Upper lobe of left lung (tissue), 4 donors: ENCODE results near the gene FDX2.

Experiments used
- CTCF ChIP-seq, 6 experiments: fragments of 450-650 bp in 4 of 6; fragments of 200-600 bp in 2 of 6; sonication (generic) in 2 of 6; IDR thresholded peaks; one replicate each; pipeline ENCODE4 v1.5.1; 2016 to 2019; ENCODE audit warnings: antibody characterized with exemption in 6 of 6
- POLR2A ChIP-seq, 4 donors: fragments of 450-650 bp; IDR thresholded peaks; one replicate each; pipeline ENCODE4 v1.5.1; 2016 to 2017; ENCODE audit warnings: antibody characterized with exemption in 4 of 4, mild to moderate bottlenecking in 2 of 4
- POLR2AphosphoS5 ChIP-seq, 2 donors: sonication (generic); formaldehyde crosslinking; IDR thresholded peaks; one replicate each; pipeline ENCODE4 v1.5.1; 2017; ENCODE audit warnings: antibody characterized with exemption in 2 of 2

- no peak for TF ChIP-seq CTCF (IDR thresholded peaks at IDR 0.05)
- no peak for TF ChIP-seq POLR2AphosphoS5 (IDR thresholded peaks at IDR 0.05)
- TF ChIP-seq POLR2A (IDR thresholded peaks at IDR 0.05), result no peak
Observed at GRCh38 chr19:10299545-10300458, 16.0 kb downstream of the FDX2 start.
